OCI-LY7 (cell line): Measurements from ENCODE around the gene DPT.

ENCODE experiments used
- EZH2phosphoT487 ChIP-seq: fragments of 200-600 bp; sonication (generic); IDR thresholded peaks from 2 replicates; pipeline ENCODE4 v1.6.1; 2018; ENCODE audit warnings: low read depth, borderline replicate concordance, mild to moderate bottlenecking, mixed run types, antibody characterized with exemption, low read length, moderate library complexity, mixed read lengths
- TF ChIP-seq, protein P1 (sequence below): fragments of 200-600 bp; sonication (generic); conservative IDR thresholded peaks from 2 replicates; pipeline ENCODE4 v1.5.1; 2014; ENCODE audit warnings: mild to moderate bottlenecking, antibody characterized with exemption, low read length, moderate library complexity, mixed read lengths

DNA sequence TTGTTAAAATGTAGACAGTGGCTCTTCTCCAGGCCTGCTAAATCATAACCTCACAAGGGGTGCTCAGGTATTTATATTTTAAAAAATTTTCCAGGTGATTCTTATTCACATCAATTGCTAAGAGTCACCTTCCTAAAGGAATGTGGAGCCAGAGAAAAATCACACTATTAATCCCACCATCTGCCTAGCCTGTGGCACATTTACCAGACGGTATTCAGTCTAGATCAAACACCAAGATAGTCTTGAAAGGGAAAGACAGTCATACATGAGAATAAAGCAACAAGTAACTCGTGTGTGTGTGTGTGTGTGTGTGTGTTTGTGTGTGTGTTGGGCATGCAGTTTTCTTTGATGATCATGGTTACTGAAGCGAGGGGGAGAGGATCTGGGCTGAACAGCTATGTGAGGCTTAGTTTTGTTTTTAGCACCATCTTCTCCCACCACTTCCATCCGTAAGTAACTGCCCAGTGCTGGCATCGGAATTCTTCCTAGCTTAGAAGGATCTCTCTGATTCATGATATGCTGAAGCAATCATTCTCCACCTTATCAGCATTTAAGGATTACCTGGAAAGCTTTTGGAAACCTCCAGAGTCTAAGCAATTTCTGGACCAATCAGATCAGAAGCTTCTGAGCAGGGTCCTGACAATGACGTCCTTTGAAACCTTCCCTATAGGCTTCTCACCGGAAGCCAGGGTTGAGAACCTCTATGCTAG is 2.4 kb upstream of the DPT start:
- TF ChIP-seq, protein P1, sequence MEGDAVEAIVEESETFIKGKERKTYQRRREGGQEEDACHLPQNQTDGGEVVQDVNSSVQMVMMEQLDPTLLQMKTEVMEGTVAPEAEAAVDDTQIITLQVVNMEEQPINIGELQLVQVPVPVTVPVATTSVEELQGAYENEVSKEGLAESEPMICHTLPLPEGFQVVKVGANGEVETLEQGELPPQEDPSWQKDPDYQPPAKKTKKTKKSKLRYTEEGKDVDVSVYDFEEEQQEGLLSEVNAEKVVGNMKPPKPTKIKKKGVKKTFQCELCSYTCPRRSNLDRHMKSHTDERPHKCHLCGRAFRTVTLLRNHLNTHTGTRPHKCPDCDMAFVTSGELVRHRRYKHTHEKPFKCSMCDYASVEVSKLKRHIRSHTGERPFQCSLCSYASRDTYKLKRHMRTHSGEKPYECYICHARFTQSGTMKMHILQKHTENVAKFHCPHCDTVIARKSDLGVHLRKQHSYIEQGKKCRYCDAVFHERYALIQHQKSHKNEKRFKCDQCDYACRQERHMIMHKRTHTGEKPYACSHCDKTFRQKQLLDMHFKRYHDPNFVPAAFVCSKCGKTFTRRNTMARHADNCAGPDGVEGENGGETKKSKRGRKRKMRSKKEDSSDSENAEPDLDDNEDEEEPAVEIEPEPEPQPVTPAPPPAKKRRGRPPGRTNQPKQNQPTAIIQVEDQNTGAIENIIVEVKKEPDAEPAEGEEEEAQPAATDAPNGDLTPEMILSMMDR, result no peak
- no peak for TF ChIP-seq EZH2phosphoT487
